CD14-positive monocyte (primary cell): ENCODE measurements around the gene KLK15. TPM values are rescaled to one million over a fixed set of nuclear protein-coding genes. Genes with fewer than 3 reads are reported as not detected.

ENCODE experiments used
- DNase-seq, 3 donors: peaks; one replicate each; pipeline ENCODE4 v3.0.0-alpha.2; 2011 to 2022
- H2AFZ ChIP-seq: 2 replicates; pipeline ENCODE4 v1.6.0; 2012; ENCODE audit warnings: mild to moderate bottlenecking, low read depth, low read length, inconsistent platforms; ENCODE audit not compliant: insufficient read depth, poor library complexity, severe bottlenecking
- H3K27ac ChIP-seq, 2 donors: 1 replicate in 1 of 2; 2 replicates in 1 of 2; pipeline ENCODE4 v1.5.1; 2012 to 2013; ENCODE audit warnings: low read length in 2 of 2, control low read depth in 1 of 2, inconsistent platforms in 1 of 2, low read depth in 1 of 2, mild to moderate bottlenecking in 1 of 2
- H3K27me3 ChIP-seq, 2 donors: one replicate each; pipeline versions ENCODE4 v1.6.0 to v1.6.1; 2011 to 2013; ENCODE audit warnings: low read length in 2 of 2; ENCODE audit not compliant: control insufficient read depth in 2 of 2, insufficient read depth in 2 of 2
- H3K36me3 ChIP-seq, 2 donors: replicated peaks in 1 of 2; 1 replicate in 1 of 2; 2 replicates in 1 of 2; pipeline versions ENCODE4 v1.5.1 to v1.6.1; 2012 to 2013; ENCODE audit warnings: low read length in 2 of 2, control low read depth in 1 of 2, inconsistent platforms in 1 of 2, mild to moderate bottlenecking in 1 of 2; ENCODE audit not compliant: insufficient read depth in 2 of 2, control insufficient read depth in 1 of 2
- H3K4me1 ChIP-seq, 2 donors: 1 replicate in 1 of 2; 2 replicates in 1 of 2; pipeline versions ENCODE4 v1.5.1 to v1.6.1; 2012 to 2013; ENCODE audit warnings: low read length in 2 of 2, control low read depth in 1 of 2, inconsistent platforms in 1 of 2, mild to moderate bottlenecking in 1 of 2, moderate library complexity in 1 of 2; ENCODE audit not compliant: insufficient read depth in 2 of 2, control insufficient read depth in 1 of 2
- H3K4me2 ChIP-seq: replicated peaks from 2 replicates; pipeline ENCODE3; 2012; ENCODE audit warnings: low read length, moderate library complexity, mild to moderate bottlenecking; ENCODE audit not compliant: poor library complexity, severe bottlenecking; ENCODE audit errors: extremely low read depth
- H3K4me3 ChIP-seq, 3 experiments: fragments of 200-600 bp in 1 of 3; sonication (generic) in 1 of 3; replicated peaks in 1 of 3; 1 replicate in 2 of 3; 2 replicates in 1 of 3; pipeline ENCODE4 v1.5.1; 2011 to 2013; ENCODE audit warnings: low read length in 3 of 3, mild to moderate bottlenecking in 3 of 3, control low read depth in 2 of 3, low read depth in 2 of 3, inconsistent platforms in 1 of 3, moderate library complexity in 1 of 3
- H3K79me2 ChIP-seq: 2 replicates; pipeline ENCODE4 v1.6.0; 2012; ENCODE audit warnings: mild to moderate bottlenecking, control low read depth, inconsistent platforms, low read length, moderate library complexity; ENCODE audit not compliant: insufficient read depth
- H3K9ac ChIP-seq: 2 replicates; pipeline ENCODE4 v1.6.0; 2017; ENCODE audit warnings: low read length, mild to moderate bottlenecking; ENCODE audit not compliant: insufficient read depth, poor library complexity, severe bottlenecking
- H3K9me3 ChIP-seq, 2 donors: replicated peaks in 1 of 2; 1 replicate in 1 of 2; 2 replicates in 1 of 2; pipeline versions ENCODE4 v1.5.1 to v1.6.1; 2012 to 2013; ENCODE audit warnings: low read length in 2 of 2, control low read depth in 1 of 2; ENCODE audit not compliant: control insufficient read depth in 1 of 2, insufficient read depth in 1 of 2
- H4K20me1 ChIP-seq: 2 replicates; pipeline ENCODE4 v1.6.0; 2012; ENCODE audit warnings: mild to moderate bottlenecking, low read length, control low read depth, moderate library complexity; ENCODE audit not compliant: insufficient read depth
- H3K27ac Mint-ChIP-seq, 7 donors: one replicate each; pipeline ENCODE4 v1.8.0; 2020; ENCODE audit warnings: mild to moderate bottlenecking in 7 of 7, mixed read lengths in 7 of 7, moderate library complexity in 6 of 7, inconsistent platforms in 2 of 7
- H3K27me3 Mint-ChIP-seq, 3 donors: one replicate each; pipeline ENCODE4 v1.8.0; 2021 to 2022; ENCODE audit warnings: low read depth in 3 of 3, mild to moderate bottlenecking in 3 of 3, mixed read lengths in 3 of 3, moderate library complexity in 3 of 3, inconsistent platforms in 1 of 3
- H3K36me3 Mint-ChIP-seq, 2 donors: one replicate each; pipeline ENCODE4 v1.8.0; 2020; ENCODE audit warnings: mixed read lengths in 2 of 2, inconsistent platforms in 1 of 2, mild to moderate bottlenecking in 1 of 2
- H3K4me1 Mint-ChIP-seq: one replicate; pipeline ENCODE4 v1.8.0; 2020; ENCODE audit warnings: mild to moderate bottlenecking, mixed read lengths
- H3K4me3 Mint-ChIP-seq, 2 donors: one replicate each; pipeline ENCODE4 v1.8.0; 2020; ENCODE audit warnings: mild to moderate bottlenecking in 2 of 2, mixed read lengths in 2 of 2, moderate library complexity in 1 of 2
- H3K9me3 Mint-ChIP-seq, 7 donors: one replicate each; pipeline ENCODE4 v1.8.0; 2020 to 2022; ENCODE audit warnings: mixed read lengths in 7 of 7, mild to moderate bottlenecking in 6 of 7, moderate library complexity in 6 of 7, inconsistent platforms in 2 of 7
- CTCF ChIP-seq: fragments of 200-600 bp; IDR thresholded peaks from one replicate; pipeline ENCODE4 v1.8.0; 2022; ENCODE audit warnings: antibody characterized with exemption, mild to moderate bottlenecking
- WGBS: methylation state at CpG from one replicate; pipeline ENCODE4 v1.1.5; 2013; ENCODE audit warnings: missing lambda C conversion rate; ENCODE audit not compliant: insufficient coverage; 5-methylcytosine and 5-hydroxymethylcytosine counted together
- intact Hi-C, 2 donors: fragments of 100-400 bp; cut with micrococcal nuclease; formaldehyde crosslinking; loops; one replicate each; pipeline versions ENCODE4 v1.15.0 to v1.15.1; 2023
- polyA plus RNA-seq, 3 donors: library from polyadenylated mRNA; depleted of rRNA in 1 of 3; unstranded in 2 of 3; stranded (reverse) in 1 of 3; fragments of 300-500 nt in 2 of 3; fragments of >200 nt in 1 of 3; fragmentation: Illumina TruSeq in 2 of 3; gene quantifications; 1 replicate in 2 of 3; 2 replicates in 1 of 3; pipeline ENCODE4 v1.2.3, GENCODE V29; 2012 to 2021

The KLK15 gene
- polyA plus RNA-seq, 3 donors, result not detected

DNA sequence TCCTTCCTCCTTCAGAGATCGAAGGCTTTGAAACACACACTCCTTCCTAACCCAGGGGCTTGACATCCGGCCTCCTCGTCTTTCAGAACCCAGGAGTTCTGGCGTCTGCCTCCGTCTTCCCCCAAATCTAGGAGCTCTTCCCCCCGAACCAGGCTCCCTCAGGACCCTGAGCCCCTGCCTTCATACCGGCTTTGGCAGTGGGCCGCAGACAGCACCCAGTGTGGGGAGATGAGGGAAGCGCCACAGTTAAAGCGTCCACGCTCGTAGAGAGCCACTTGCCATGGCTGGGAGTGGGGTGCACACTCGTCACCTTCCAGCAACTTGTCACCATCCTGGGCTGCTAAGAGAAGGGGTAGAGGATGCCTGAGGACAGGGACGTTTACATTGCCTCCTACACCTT is 5.9 kb downstream of the KLK15 start:
- H3K4me2 ChIP-seq, result no peak overlapping the region
- intact Hi-C loops, result no loop called here
- WGBS, result 96% methylated on average over 5 of the region's 14 CpGs
- no peaks in the 10 kb centered on the region for H3K27me3 ChIP-seq
- H4K20me1 ChIP-seq, result no peaks in the 10 kb centered on the region
- H3K36me3 ChIP-seq, result no peaks in the 10 kb centered on the region
- Mint-ChIP-seq H3K27ac (peak overlapping the region in 1 of 7 donors; percentile 21), H3K4me1 (no peaks in the 10 kb centered on the region), H3K36me3 (no peaks in the 10 kb centered on the region), H3K9me3 (peaks cover 0 to 6% (median 1%) of the 10 kb centered on the region in 7 donors), H3K4me3 (no peak overlapping the region), H3K27me3 (peaks cover 19 to 30% (median 30%) of the 10 kb centered on the region in 3 donors)
- TF ChIP-seq CTCF, result no peak
- H3K9ac ChIP-seq, result no peak overlapping the region
- no peaks in the 10 kb centered on the region for H3K4me1 ChIP-seq
- no peak overlapping the region for H3K27ac ChIP-seq
- no peak overlapping the region for H2AFZ ChIP-seq
- H3K9me3 ChIP-seq, result no peaks in the 10 kb centered on the region
- H3K79me2 ChIP-seq, result no peaks in the 10 kb centered on the region
- no peak overlapping the region for H3K4me3 ChIP-seq
- DNase-seq, result no peak

GRCh38 chr19:50826492-50827240 is 6.7 kb downstream of the KLK15 start:
- Histone ChIP-seq H3K9me3 (no peaks in the 10 kb centered on the region), H3K27me3 (peaks cover 0 to 4% of the 10 kb centered on the region in 2 donors), H3K4me1 (no peaks in the 10 kb centered on the region), H3K4me3 (no peak overlapping the region), H3K9ac (no peak overlapping the region), H3K4me2 (no peak overlapping the region), H3K36me3 (no peaks in the 10 kb centered on the region), H4K20me1 (no peaks in the 10 kb centered on the region), H3K27ac (no peak overlapping the region), H2AFZ (no peak overlapping the region), H3K79me2 (no peaks in the 10 kb centered on the region)
- H3K27me3 Mint-ChIP-seq, result peaks cover 26 to 33% (median 30%) of the 10 kb centered on the region in 3 donors
- DNase-seq, result no peak
- no peak for TF ChIP-seq CTCF
- no peaks in the 10 kb centered on the region for H3K4me1 Mint-ChIP-seq
- H3K36me3 Mint-ChIP-seq, result no peaks in the 10 kb centered on the region
- H3K27ac Mint-ChIP-seq, result no peak overlapping the region
- 72% methylated on average over 43 of the region's 43 CpGs for WGBS
- intact Hi-C loops, result no loop called here
- no peak overlapping the region for H3K4me3 Mint-ChIP-seq
- peaks cover 0 to 6% (median 1%) of the 10 kb centered on the region in 7 donors for H3K9me3 Mint-ChIP-seq
